ENCODE results near the gene ABTB2. TPM values are rescaled to one million over a fixed set of nuclear protein-coding genes. Genes with fewer than 3 reads are reported as not detected.

The ABTB2 gene
- total and polyA plus RNA-seq, 12 donors, result 2.5 to 19.1 (median 14.2) TPM

GRCh38 chr11:34145073-34145472, 212.7 kb downstream of the ABTB2 start:
- Histone ChIP-seq H3K4me1 (peaks cover 0 to 13% (median 0%) of the 10 kb centered on the region in 9 donors), H3K27ac (no peak overlapping the region), H3K27me3 (no peaks in the 10 kb centered on the region), H3K9me3 (no peaks in the 10 kb centered on the region), H3K36me3 (peaks cover 0 to 100% (median 65%) of the 10 kb centered on the region in 9 donors), H3K4me3 (no peak overlapping the region)
- WGBS, 2 donors, result 85 to 91% methylated on average over 5 of the region's 5 CpGs
- intact Hi-C loops (cut with DNase I), result no loop called here
- DNase-seq, result no peak
- ATAC-seq, result no peak
- TF ChIP-seq CTCF (IDR thresholded peaks at IDR 0.05), result no peak

GRCh38 chr11:34143048-34143447, 214.8 kb downstream of the ABTB2 start:
- Histone ChIP-seq H3K27ac (peak overlapping the region in 5 of 10 donors; percentile 14 to 57 (median 38)), H3K4me3 (no peak overlapping the region), H3K4me1 (peaks cover 0 to 13% (median 0%) of the 10 kb centered on the region in 9 donors), H3K9me3 (no peaks in the 10 kb centered on the region), H3K27me3 (no peaks in the 10 kb centered on the region), H3K36me3 (peaks cover 0 to 100% (median 84%) of the 10 kb centered on the region in 9 donors)
- no peak for DNase-seq
- peak in 6 of 8 donors; percentile 34 to 81 (median 54) for ATAC-seq
- intact Hi-C loops (cut with DNase I), result no loop called here
- TF ChIP-seq CTCF (IDR thresholded peaks at IDR 0.05), result no peak
- WGBS, 2 donors, result 40 to 44% methylated on average over 2 of the region's 2 CpGs

- no peaks in the 10 kb centered on the region for H3K27me3 ChIP-seq
- H3K4me3 ChIP-seq, result no peak overlapping the region
- peaks cover 0 to 13% (median 5%) of the 10 kb centered on the region in 9 donors for H3K4me1 ChIP-seq
- no peak for DNase-seq
- peaks cover 0 to 100% (median 80%) of the 10 kb centered on the region in 9 donors for H3K36me3 ChIP-seq
- TF ChIP-seq CTCF (IDR thresholded peaks at IDR 0.05), result no peak
- H3K9me3 ChIP-seq, result no peaks in the 10 kb centered on the region
- no peak overlapping the region for H3K27ac ChIP-seq
- 93 to 95% methylated on average over 11 of the region's 11 CpGs for WGBS, 2 donors
- intact Hi-C loops (cut with DNase I), result no loop called here
- no peak for ATAC-seq
These were observed 217.7 kb downstream of the ABTB2 start for GRCh38 chr11:34140149-34140548.

- no peak overlapping the region for H3K27ac ChIP-seq
- DNase-seq, result no peak
- no peaks in the 10 kb centered on the region for H3K27me3 ChIP-seq
- intact Hi-C loops (cut with DNase I), result no loop called here
- 91 to 92% methylated on average over 7 of the region's 7 CpGs for WGBS, 2 donors
- H3K4me1 ChIP-seq, result peaks cover 0 to 13% (median 5%) of the 10 kb centered on the region in 9 donors
- H3K4me3 ChIP-seq, result no peak overlapping the region
- H3K9me3 ChIP-seq, result no peaks in the 10 kb centered on the region
- H3K36me3 ChIP-seq, result peaks cover 0 to 100% (median 80%) of the 10 kb centered on the region in 9 donors
- TF ChIP-seq CTCF (IDR thresholded peaks at IDR 0.05), result no peak
- ATAC-seq, result no peak
These were observed 218.5 kb downstream of the ABTB2 start for GRCh38 chr11:34139346-34139745.
